HEK293T (cell line): ENCODE data around the gene MAGI2.

Experiments
- CTCF ChIA-PET: fragments of 350-600 bp; formaldehyde crosslinking; extraction: SDS; loops from one replicate; lab custom pipeline; 2021; ENCODE audit warnings: antibody characterized with exemption, inconsistent platforms; lab: Yijun Ruan, JAX
- POLR2A ChIA-PET: fragments of 350-600 bp; formaldehyde crosslinking; extraction: SDS; loops from one replicate; lab custom pipeline; 2020; ENCODE audit warnings: antibody characterized with exemption, inconsistent platforms; lab: Yijun Ruan, JAX
- DNase-seq: peaks from one replicate; pipeline ENCODE4 v3.0.0; 2012; ENCODE audit warnings: mixed read lengths; ENCODE audit errors: extremely low spot score
- ARNT ChIP-seq: fragments of 450-650 bp; IDR thresholded peaks from 2 replicates; pipeline ENCODE4 v1.6.1; 2017; ENCODE audit warnings: mild to moderate bottlenecking
- BHLHE40 ChIP-seq: fragments of 450-650 bp; IDR thresholded peaks from 2 replicates; pipeline ENCODE4 v1.6.1; 2016; ENCODE audit warnings: mild to moderate bottlenecking, moderate library complexity, borderline replicate concordance
- CTBP1 ChIP-seq: fragments of 450-650 bp; IDR thresholded peaks from 2 replicates; pipeline ENCODE4 v1.6.1; 2016; ENCODE audit warnings: borderline replicate concordance
- ELF4 ChIP-seq: fragments of 450-650 bp; IDR thresholded peaks from 2 replicates; pipeline ENCODE4 v1.6.1; 2017; ENCODE audit warnings: antibody characterized with exemption
- FOXA1 ChIP-seq: fragments of 450-650 bp; IDR thresholded peaks from 2 replicates; pipeline ENCODE4 v1.6.1; 2016; ENCODE audit warnings: mild to moderate bottlenecking
- FOXK2 ChIP-seq: fragments of 450-650 bp; IDR thresholded peaks from 2 replicates; pipeline ENCODE4 v1.6.1; 2016; ENCODE audit warnings: mild to moderate bottlenecking
- FOXM1 ChIP-seq: fragments of 450-650 bp; IDR thresholded peaks from 2 replicates; pipeline ENCODE4 v1.6.1; 2017; ENCODE audit warnings: mild to moderate bottlenecking, borderline replicate concordance
- HDGF ChIP-seq: fragments of 450-650 bp; IDR thresholded peaks from 2 replicates; pipeline ENCODE4 v1.6.1; 2017; ENCODE audit warnings: antibody characterized with exemption, borderline replicate concordance
- L3MBTL2 ChIP-seq: fragments of 450-650 bp; conservative IDR thresholded peaks from 2 replicates; pipeline ENCODE4 v1.6.1; 2016; ENCODE audit warnings: mild to moderate bottlenecking
- LEF1 ChIP-seq: fragments of 450-650 bp; IDR thresholded peaks from 2 replicates; pipeline ENCODE4 v1.6.1; 2017; ENCODE audit warnings: mild to moderate bottlenecking, borderline replicate concordance
- NFRKB ChIP-seq: fragments of 450-650 bp; IDR thresholded peaks from 2 replicates; pipeline ENCODE4 v1.6.1; 2016; ENCODE audit warnings: mild to moderate bottlenecking, moderate library complexity
- SP1 ChIP-seq: fragments of 450-650 bp; IDR thresholded peaks from 2 replicates; pipeline ENCODE4 v1.6.1; 2017
- SUZ12 ChIP-seq: fragments of 450-650 bp; IDR thresholded peaks from 2 replicates; pipeline ENCODE4 v1.6.1; 2016; ENCODE audit warnings: mild to moderate bottlenecking
- TARDBP ChIP-seq: fragments of 450-650 bp; IDR thresholded peaks from 2 replicates; pipeline ENCODE4 v1.6.1; 2016
- ZNF384 ChIP-seq: fragments of 450-650 bp; IDR thresholded peaks from 2 replicates; pipeline ENCODE4 v1.6.1; 2016
- TF ChIP-seq, protein P1 (sequence below): fragments of 450-650 bp; IDR thresholded peaks from 2 replicates; pipeline ENCODE4 v1.6.1; 2016

Gene MAGI2

DNA sequence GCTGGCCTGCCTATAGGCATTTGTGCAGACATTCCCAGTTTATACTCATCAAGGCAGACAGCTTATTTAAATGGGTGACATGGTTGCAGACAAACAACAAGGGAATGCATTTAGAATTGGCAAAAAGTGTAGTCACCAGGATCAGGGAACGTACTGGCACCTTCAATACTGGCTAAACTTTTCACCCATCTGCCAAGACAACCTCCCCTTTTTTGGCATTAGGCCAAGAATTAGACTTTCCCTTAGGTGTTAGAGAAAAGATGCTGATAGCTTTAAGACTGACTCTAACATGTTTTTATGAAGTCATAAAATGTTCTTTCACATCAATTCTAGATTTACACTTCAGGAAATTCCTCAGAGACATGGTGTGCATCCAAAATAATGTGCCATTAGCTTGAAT, 1289.0 kb downstream of the MAGI2 start:
- ChIA-PET POLR2A (no interaction called here), CTCF (no interaction called here)

GRCh38 chr7:78161781-78162180, 1291.7 kb downstream of the MAGI2 start:
- no peak for TF ChIP-seq ELF4
- no peak for TF ChIP-seq SUZ12
- TF ChIP-seq ZNF384: no peak
- no peak for TF ChIP-seq L3MBTL2
- no peak for TF ChIP-seq LEF1
- no peak for TF ChIP-seq TARDBP
- TF ChIP-seq BHLHE40: no peak
- TF ChIP-seq, protein P1, sequence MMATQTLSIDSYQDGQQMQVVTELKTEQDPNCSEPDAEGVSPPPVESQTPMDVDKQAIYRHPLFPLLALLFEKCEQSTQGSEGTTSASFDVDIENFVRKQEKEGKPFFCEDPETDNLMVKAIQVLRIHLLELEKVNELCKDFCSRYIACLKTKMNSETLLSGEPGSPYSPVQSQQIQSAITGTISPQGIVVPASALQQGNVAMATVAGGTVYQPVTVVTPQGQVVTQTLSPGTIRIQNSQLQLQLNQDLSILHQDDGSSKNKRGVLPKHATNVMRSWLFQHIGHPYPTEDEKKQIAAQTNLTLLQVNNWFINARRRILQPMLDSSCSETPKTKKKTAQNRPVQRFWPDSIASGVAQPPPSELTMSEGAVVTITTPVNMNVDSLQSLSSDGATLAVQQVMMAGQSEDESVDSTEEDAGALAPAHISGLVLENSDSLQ: no peak
- ChIA-PET CTCF (no interaction called here), POLR2A (no interaction called here)
- DNase-seq: no peak

More for the DNA sequence above, 1289.0 kb downstream of the MAGI2 start:
- DNase-seq: no peak
- TF ChIP-seq ARNT (no peak), ZNF384 (no peak), TARDBP (no peak), FOXM1 (no peak), HDGF (no peak), BHLHE40 (no peak), SP1 (no peak), ELF4 (no peak), SUZ12 (no peak), NFRKB (no peak), LEF1 (no peak), FOXK2 (no peak), L3MBTL2 (no peak)
- TF ChIP-seq, protein P1: no peak

DNA sequence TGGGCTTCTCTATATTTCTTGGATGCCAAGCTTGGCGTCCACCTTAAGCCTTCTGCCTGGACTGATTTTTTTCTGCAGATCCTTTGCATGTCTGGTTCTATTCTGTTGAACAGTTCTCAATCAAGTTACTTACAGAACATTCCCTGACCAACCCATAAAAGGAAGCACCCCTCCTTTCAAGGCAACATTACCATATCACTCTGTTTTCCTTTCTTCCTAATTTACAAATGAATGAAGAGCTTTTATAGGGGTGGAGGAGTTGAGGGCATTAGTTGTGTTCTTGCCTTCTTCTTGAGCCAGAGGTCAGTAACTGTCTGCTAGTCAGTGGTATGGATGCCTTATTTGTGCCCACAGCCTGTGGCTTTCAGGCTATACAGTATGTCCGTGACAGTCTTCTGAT, 1293.9 kb downstream of the MAGI2 start:
- CTCF ChIA-PET: no interaction called here
- TF ChIP-seq FOXA1 (no peak), SUZ12 (no peak), FOXM1 (no peak), NFRKB (no peak)
- POLR2A ChIA-PET: no interaction called here
- no peak for DNase-seq

- DNase-seq: no peak
- ChIA-PET POLR2A (no interaction called here), CTCF (no interaction called here)
- TF ChIP-seq BHLHE40 (no peak), ARNT (no peak), FOXM1 (no peak)
These were observed 1300.2 kb downstream of the MAGI2 start for GRCh38 chr7:78153285-78153684.

DNA sequence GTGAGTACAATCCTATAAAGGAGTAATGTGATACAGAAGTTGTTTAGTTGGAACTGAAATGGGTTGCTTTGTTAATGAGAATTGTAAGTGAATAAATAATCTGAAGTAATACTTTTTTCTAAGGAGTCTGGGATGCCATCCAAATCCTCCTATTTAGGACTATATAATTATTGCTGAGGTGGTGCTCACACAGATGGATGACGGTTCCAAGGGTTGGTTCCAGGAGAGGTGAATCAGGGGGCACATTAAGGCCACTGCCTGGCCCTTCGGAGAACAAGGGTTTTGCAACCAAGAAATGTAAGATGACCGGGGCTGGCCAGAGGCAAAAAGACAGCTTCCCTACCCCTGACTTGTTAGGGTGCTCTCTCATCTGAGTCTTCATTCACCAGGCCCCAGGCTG, 1302.2 kb downstream of the MAGI2 start:
- ChIA-PET POLR2A (no interaction called here), CTCF (no interaction called here)
- DNase-seq: no peak
- no peak for TF ChIP-seq SP1
- TF ChIP-seq LEF1: no peak
- TF ChIP-seq, protein P1: no peak
- no peak for TF ChIP-seq ELF4
- no peak for TF ChIP-seq FOXA1
- TF ChIP-seq CTBP1: no peak
- no peak for TF ChIP-seq HDGF
- no peak for TF ChIP-seq NFRKB
- no peak for TF ChIP-seq ZNF384
- TF ChIP-seq L3MBTL2: no peak
- no peak for TF ChIP-seq BHLHE40

GRCh38 chr7:78149787-78150186, 1303.7 kb downstream of the MAGI2 start:
- DNase-seq: no peak
- POLR2A ChIA-PET: no interaction called here
- TF ChIP-seq, protein P1: no peak
- TF ChIP-seq FOXK2 (no peak), HDGF (no peak), BHLHE40 (no peak), ELF4 (no peak), CTBP1 (no peak), ZNF384 (no peak), FOXA1 (no peak), ARNT (no peak), NFRKB (no peak), FOXM1 (no peak), LEF1 (no peak), TARDBP (no peak), SP1 (no peak), SUZ12 (no peak), L3MBTL2 (no peak)
- CTCF ChIA-PET: no interaction called here
